ENCODE data around the gene SAMD7. TPM values are rescaled to one million over a fixed set of nuclear protein-coding genes. Genes with fewer than 3 reads are reported as not detected.

The SAMD7 gene
- total RNA-seq, 1 experiment from 2014 or later, result not detected

DNA sequence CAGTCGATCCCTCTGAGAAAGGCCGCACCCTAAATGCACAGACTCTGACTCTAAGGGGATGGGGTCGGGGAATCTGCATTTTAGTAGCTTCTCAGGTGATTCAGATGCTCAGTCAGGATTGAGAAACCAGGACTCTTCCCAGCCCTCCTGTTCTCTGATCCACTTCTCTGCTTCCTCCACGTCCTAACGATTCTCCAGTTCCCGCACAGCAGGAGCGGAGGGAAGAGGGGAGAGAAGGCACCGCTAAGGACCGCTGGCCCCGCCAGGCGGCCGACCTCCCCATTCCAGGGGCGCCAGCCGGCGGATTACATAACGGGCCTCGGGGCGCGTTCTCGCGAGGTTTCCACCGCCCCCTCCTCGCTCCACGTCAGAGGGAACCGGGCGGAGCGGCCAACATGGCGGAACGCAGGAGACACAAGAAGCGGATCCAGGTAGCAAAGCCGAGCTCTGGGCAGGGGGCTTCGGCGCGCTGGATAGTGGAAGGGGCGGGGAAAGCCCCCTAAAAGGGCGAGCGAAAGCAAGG, 55.1 kb downstream of the SAMD7 start, which contains the start of gene SEC62:
SEC62 (plus strand) TSS at position 380 of the 523 bp plus-strand sequence; CDS start at position 396, 16 bp downstream.
- DNase-seq (ENCODE audit: low read depth), result peak; percentile 90

DNA sequence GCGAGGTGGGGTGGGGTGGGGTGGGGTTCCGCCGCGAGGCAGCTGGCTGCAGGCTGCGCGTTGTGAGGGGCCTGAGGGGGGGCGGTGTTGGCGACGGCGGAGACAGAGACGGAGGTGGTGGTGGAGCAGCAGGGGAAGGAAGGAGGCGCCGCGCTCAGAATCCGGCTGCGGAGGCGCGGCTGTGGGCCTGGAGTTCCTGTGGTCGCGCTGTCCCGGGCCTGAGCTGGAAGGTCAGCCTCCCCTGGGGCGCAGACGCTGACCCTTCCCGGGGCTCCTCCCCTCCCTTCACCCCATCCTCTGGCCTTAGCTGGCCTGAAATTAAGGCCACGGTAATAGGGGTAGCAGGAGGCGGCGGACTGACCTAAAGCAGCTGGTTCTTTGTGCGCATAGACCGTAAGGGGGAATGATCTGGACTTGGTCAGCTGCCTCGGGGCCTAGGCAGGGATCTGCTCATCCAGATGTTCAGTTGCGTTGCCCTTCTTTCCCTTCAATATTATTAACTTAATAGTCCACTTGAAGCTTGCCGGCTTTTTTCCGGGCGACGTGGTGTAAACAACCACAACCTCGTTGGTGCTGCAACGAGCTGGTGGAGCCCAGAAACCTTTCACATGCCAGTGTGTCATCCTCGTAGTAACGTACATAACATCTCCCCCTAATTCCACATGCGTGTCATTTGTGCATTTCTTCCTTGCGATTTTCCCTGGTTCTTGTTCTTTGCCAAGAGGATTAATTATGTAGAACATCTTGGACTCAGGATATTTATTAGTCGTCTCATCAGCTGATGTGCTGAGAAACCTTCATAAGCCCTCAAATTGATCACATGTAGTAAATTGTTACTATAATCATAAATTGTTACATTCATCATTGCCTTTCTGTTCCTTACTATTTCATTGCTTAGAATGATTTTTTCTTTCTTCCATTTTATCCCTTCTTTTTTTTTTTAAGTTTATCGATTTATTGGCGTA, 55.9 kb downstream of the SAMD7 start:
- DNase-seq (ENCODE audit: low read depth), result peak; percentile 71

DNA sequence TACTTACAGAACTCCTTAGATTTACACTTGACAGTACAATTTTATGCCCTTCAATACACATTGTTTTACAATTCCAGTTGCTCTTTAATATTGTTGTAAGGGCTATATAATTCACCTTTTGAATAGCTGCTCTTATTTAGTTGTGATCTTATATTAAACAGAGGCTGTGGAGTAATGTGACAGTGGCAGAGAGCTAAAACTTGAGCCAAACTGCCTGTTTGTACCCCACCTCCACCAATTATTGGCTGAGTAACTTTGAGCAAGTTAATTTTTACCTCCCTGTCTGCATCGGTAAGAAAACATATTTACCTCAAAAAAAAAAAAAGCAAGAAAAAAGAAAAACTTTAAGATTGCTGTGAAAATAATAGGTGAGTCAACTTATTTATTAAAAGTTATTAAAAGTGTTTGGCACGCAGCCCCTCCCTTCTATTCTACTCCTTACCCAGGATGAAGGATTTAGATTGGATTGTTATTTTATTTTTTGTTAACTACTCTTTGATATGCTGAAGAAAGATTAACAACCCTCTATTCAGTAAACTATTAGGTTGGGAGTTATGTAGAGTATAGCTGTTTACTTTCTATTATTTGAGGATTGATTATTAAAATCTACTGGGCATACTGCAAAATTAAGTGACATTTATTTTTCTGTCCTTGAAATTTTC, 57.0 kb downstream of the SAMD7 start:
- DNase-seq (ENCODE audit: low read depth), result no peak

DNA sequence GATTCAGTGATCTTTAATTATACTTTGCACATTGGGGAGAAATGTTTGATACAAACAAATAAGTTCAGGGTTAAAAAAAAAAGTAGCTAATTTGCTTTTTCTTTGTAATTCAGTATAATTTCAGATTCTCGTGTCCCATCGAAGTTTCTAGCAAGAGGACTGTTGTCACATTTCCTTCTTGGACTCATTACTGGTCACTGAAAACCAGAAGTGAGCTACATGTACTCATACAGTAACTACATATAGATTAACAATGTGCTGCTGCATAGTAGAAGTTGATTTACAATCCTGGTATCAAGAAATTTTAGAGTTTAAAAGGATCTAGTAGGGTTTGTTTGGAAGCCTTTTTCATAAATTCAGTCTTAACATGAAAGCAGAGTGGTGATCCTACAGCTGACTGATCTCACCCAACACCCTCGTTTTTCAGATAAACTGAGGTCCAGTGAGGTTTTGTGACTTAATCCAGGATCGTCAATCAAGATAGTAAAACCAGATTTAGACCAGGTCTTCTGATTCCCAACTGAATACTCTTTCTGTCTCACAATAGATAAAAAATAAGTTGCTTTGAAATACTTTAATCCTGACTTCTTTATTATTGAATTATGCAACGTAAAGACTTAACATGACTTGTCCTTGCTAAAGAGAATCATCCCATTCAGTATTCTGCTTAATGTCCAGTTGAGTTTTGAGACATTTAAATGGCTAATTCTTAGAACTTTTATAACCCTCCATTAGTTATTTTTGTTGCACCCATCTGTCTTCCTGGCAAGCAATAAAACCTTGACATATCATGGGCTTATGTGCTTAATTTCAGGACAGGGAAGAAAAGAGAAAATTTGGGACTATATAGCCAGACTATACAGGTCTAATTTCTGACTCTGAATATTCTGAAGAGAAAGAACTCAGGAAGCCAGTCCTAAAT, 58.1 kb downstream of the SAMD7 start:
- DNase-seq (ENCODE audit: low read depth), result no peak

DNA sequence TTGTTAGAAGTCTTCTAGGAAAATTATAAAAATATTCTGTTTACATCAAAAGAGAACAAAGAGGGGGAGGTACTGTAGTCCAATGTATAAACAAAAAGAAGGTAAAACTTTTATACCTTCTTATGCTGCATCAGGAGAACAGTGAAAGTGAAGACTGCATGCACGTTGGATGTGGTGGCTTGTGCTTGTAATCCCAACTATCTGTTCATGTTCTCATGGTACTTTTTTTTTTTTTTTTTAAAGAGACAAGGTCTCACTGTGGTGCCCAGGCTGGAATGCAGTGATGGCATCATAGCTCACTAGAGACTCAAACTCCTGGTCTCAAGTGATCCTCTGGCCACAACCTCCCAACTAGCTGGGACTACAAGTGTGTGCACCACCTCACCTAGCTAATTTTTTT, 59.5 kb downstream of the SAMD7 start:
- DNase-seq (ENCODE audit: low read depth), result no peak

DNA sequence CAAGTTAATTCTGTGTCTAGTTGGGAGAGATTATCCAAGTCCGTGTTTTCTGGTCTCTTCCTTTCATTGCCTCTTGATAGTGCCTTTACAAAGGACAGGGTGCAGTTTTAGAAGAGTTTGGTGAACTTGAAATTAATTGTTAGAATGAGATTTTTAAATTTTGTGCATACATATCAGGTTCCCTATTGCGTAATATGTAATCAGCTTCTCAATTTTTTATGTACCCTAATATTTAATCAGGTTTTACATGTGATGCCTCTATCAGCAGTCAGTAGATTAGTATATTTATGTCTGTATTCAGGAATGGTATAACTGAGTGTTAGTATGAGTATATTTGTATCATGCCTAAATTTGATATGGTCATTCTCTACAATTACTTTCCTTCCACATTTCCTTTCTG, 60.1 kb downstream of the SAMD7 start:
- DNase-seq (ENCODE audit: low read depth), result no peak

DNA sequence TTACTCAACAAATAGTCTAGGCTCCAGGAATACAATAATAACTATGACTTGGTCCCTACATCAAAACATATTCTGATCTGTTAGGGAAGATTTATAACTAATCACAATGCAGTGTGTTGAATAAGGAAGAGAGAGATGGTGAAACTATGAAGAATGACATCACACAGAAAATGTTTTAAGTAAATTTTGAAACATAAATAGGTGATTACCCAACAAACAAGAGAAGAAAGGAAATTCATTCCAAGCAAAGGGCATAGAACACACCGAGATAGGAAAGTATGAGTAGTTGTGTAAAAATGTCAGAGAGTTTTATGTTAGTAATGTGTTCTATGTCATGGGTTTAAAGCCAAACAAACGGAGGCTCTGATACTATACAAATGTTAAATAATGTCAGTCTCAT, 68.7 kb downstream of the SAMD7 start:
- DNase-seq (ENCODE audit: low read depth), result no peak

DNA sequence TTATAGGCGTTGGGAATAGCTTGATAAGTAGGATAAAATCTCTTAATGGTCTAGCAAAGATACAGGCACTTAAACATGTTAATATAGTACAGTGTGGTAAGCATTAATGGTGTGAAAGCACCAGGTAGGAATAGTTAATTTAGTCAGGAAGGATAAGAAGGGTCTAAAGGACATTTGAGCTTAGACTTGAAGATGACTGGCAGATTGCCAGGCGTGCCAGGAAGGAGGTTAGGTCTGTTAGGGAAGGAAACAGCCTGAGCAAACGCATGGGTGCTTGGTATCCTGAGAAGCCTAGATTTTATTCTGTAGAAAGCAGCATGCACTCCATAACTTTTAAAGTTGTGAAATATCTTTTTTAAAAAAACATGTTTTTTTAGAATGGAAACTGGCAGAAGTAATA, 72.9 kb downstream of the SAMD7 start:
- DNase-seq (ENCODE audit: low read depth), result no peak

Other genes starting within 250 kb of the SAMD7 start
- gene MECOM, start 247.9 kb upstream of the SAMD7 start, total RNA-seq (2014; rRNA removed; shearing (Covaris generic)), result 12.3 and 13.3 TPM in 2 replicates
- gene TERC, start 146.5 kb upstream of the SAMD7 start, total RNA-seq (2014; rRNA removed; shearing (Covaris generic)), result 45.8 and 88.5 TPM in 2 replicates
- 1.3 and 1.6 TPM in 2 replicates for gene ACTRT3, start 142.0 kb upstream of the SAMD7 start, total RNA-seq (2014; rRNA removed; shearing (Covaris generic))
- gene MYNN, start 138.2 kb upstream of the SAMD7 start, total RNA-seq (2014; rRNA removed; shearing (Covaris generic)), result 23.8 and 27.0 TPM in 2 replicates
- not detected in 2 replicates for gene LRRIQ4, start 98.7 kb upstream of the SAMD7 start, total RNA-seq (2014; rRNA removed; shearing (Covaris generic))
- gene LRRC34, start 98.7 kb upstream of the SAMD7 start, total RNA-seq (2014; rRNA removed; shearing (Covaris generic)), result 8.5 and 9.4 TPM in 2 replicates
- not detected in 2 replicates for gene LRRC31, start 41.6 kb upstream of the SAMD7 start, total RNA-seq (2014; rRNA removed; shearing (Covaris generic))
- gene SEC62, start 55.2 kb downstream of the SAMD7 start, total RNA-seq (2014; rRNA removed; shearing (Covaris generic)), result 21.3 and 25.8 TPM in 2 replicates
- 0.24 and 0.29 TPM in 2 replicates for gene GPR160, start 126.4 kb downstream of the SAMD7 start, total RNA-seq (2014; rRNA removed; shearing (Covaris generic))